H1 (cell line): ENCODE data around the gene CDC14C. TPM values are rescaled to one million over a fixed set of nuclear protein-coding genes. Genes with fewer than 3 reads are reported as not detected.

Experiments used
- ASH2L ChIP-seq: fragments of 200-600, 300-600 bp; sonication (generic); IDR thresholded peaks from one replicate; pipeline ENCODE4 v1.7.1; 2017; ENCODE audit warnings: low read length
- BCL11A ChIP-seq, 2 experiments: IDR thresholded peaks; one replicate each; pipeline ENCODE4 v1.6.1; 2011; ENCODE audit warnings: low read depth in 2 of 2, low read length in 2 of 2, mild to moderate bottlenecking in 2 of 2
- CBX8 ChIP-seq: fragments of 300-800, 300-1000 bp; sonication (generic); IDR thresholded peaks from 2 replicates; pipeline ENCODE4 v1.7.1; 2016; ENCODE audit warnings: low read depth, low read length, borderline replicate concordance
- CHD7 ChIP-seq: fragments of 300-600 bp; sonication (generic); IDR thresholded peaks from 2 replicates; pipeline ENCODE4 v1.7.1; 2012; ENCODE audit warnings: low read length, moderate library complexity, mild to moderate bottlenecking, inconsistent platforms; ENCODE audit not compliant: insufficient replicate concordance
- CREB1 ChIP-seq: IDR thresholded peaks from 2 replicates; pipeline ENCODE4 v1.6.1; 2012; ENCODE audit warnings: inconsistent platforms
- EGR1 ChIP-seq: IDR thresholded peaks from 2 replicates; pipeline ENCODE4 v1.6.1; 2011; ENCODE audit warnings: low read depth, low read length, borderline replicate concordance
- JUN ChIP-seq: IDR thresholded peaks from 2 replicates; pipeline ENCODE4 v1.6.1; 2011; ENCODE audit warnings: low read depth, mild to moderate bottlenecking, improper control_type of control experiment, low read length
- NANOG ChIP-seq: IDR thresholded peaks from 2 replicates; pipeline ENCODE4 v1.6.1; 2011; ENCODE audit warnings: low read length, low read depth, mild to moderate bottlenecking, inconsistent platforms; ENCODE audit not compliant: insufficient read depth, poor library complexity, severe bottlenecking
- SIRT6 ChIP-seq: IDR thresholded peaks from one replicate; pipeline ENCODE4 v1.7.1; 2012; ENCODE audit warnings: low read length, inconsistent platforms
- TAF1 ChIP-seq: IDR thresholded peaks from 2 replicates; pipeline ENCODE4 v1.6.1; 2011; ENCODE audit warnings: mild to moderate bottlenecking, low read depth, low read length
- TAF7 ChIP-seq: optimal IDR thresholded peaks from 2 replicates; pipeline ENCODE3; 2011; ENCODE audit warnings: low read depth, mild to moderate bottlenecking, inconsistent platforms, low read length, moderate library complexity, borderline replicate concordance
- polyA plus RNA-seq, 7 experiments: library from polyadenylated mRNA; depleted of rRNA in 3 of 7; stranded (reverse) in 5 of 7; unstranded in 2 of 7; fragments of >200 nt in 5 of 7; fragments of 200-250 nt in 2 of 7; gene quantifications; 1 replicate in 5 of 7; 2 replicates in 1 of 7; 4 replicates in 1 of 7; pipeline versions ENCODE4 v1.2.1 to v1.2.3, GENCODE V29; 2011 to 2013; ENCODE audit warnings: missing spikeins in 2 of 7, mixed read lengths in 2 of 7
- total RNA-seq: library from RNA; stranded (reverse); fragmentation: NEBNext Ultra II Directional; extraction: Animal tissue kit (Norgen Biotek cat#: 25700); gene quantifications from 2 replicates; pipeline ENCODE4 v1.2.1, GENCODE V29; 2021

The CDC14C gene
- total and polyA plus RNA-seq, 2 of the 8 experiments (the other 6 are each of a cell fraction or from before 2014, with no cell fraction given) = 0.09 TPM; not detected in 1

DNA sequence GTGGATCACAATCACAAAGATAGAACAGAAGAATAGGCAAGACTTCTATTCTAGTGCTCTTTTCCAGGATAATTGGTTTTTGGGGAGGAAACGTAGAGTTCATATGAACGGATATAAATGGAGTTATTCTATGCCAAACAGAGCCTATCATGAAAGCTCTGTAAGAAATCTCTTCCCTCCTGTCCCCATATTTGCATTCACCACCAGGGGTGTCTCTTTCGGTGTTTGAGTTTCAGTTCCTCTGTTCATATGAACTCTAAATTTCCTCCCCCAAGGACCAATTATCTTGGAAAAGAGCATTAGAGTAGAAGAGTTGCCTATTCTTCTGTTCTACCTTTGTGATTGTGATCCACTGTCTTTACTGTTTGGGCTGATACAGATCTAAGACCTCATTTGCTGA is 48.3 kb upstream of the CDC14C start (continued):
- TF ChIP-seq CHD7 = no peak
- TF ChIP-seq ASH2L = no peak
- TF ChIP-seq JUN = no peak
- TF ChIP-seq EGR1 = no peak
- TF ChIP-seq CREB1 = no peak
- no peak for TF ChIP-seq NANOG
- TF ChIP-seq BCL11A (IDR thresholded peaks at IDR 0.05; ENCODE audit: low read depth in 2 of 2, low read length in 2 of 2) = no peak
- no peak for TF ChIP-seq CBX8
- TF ChIP-seq SIRT6 = no peak
- no peak for TF ChIP-seq TAF1
- TF ChIP-seq TAF7 = no peak
